ENCODE results near the gene IQCM. TPM values are rescaled to one million over a fixed set of nuclear protein-coding genes. Genes with fewer than 3 reads are reported as not detected.

IQCM gene
- total and polyA plus RNA-seq, 10 of the 15 experiments (the other 5 are each of a cell fraction or from before 2014, with no cell fraction given), result not detected

DNA sequence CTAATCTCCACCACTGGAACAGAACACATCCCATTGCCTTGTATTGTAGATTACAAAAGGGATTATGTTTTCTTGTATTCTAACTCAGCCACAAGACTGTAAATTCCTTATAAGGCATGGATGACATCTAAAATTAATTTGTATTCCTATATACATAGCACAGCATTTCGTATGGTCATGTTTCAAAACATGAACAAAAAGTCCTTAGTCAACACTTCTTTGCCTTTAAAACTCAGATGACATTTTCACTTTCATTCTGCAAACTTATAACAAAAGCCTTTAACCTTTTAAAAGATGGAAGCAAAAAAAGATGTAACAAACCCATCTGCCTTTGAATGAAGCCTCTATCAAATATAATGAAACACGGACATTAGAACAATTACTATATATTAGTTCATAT is 181.3 kb downstream of the IQCM start:
- Histone ChIP-seq H3K27me3 (replicated peaks in 1 of 2; ENCODE audit: control insufficient read depth in 2 of 2, insufficient read depth in 2 of 2, low read length in 1 of 2) (no peaks in the 10 kb centered on the region), H3K4me3 (no peak overlapping the region), H3K4me1 (ENCODE audit: control insufficient read depth, insufficient read depth, low read length) (no peaks in the 10 kb centered on the region), H3K4me2 (ENCODE audit: control insufficient read depth, insufficient read depth) (no peak overlapping the region), H3K79me2 (ENCODE audit: control insufficient read depth, insufficient read depth, low read length) (no peaks in the 10 kb centered on the region), H3K9ac (ENCODE audit: control insufficient read depth, insufficient read depth, low read length) (no peak overlapping the region), H3K36me3 (ENCODE audit: control insufficient read depth in 2 of 2, insufficient read depth in 2 of 2, low read length in 1 of 2) (no peaks in the 10 kb centered on the region), H3K9me3 (replicated peaks; ENCODE audit: control insufficient read depth, insufficient read depth, low read length) (no peaks in the 10 kb centered on the region), H3K27ac (ENCODE audit: control insufficient read depth, insufficient read depth) (no peak overlapping the region), H2AFZ (ENCODE audit: control insufficient read depth, low read depth, low read length) (no peak overlapping the region), H4K20me1 (ENCODE audit: control insufficient read depth, insufficient read depth) (no peaks in the 10 kb centered on the region)
- DNase-seq (ENCODE audit: low read depth, low spot score) (no peak), FAIRE-seq (no peak), ATAC-seq (no peak)
- ChIA-PET POLR2A (no interaction called here), CTCF (no interaction called here), SMC1A (ENCODE audit: uncharacterized antibody, unreplicated experiment) (no interaction called here), RAD21 (ENCODE audit: unreplicated experiment) (no interaction called here)
- in situ Hi-C loops (cut with MboI), result no loop called here
- 0% methylated on average over 2 of the region's 2 CpGs for WGBS (ENCODE audit: insufficient coverage, insufficient replicate concordance, low lambda C conversion rate, missing lambda C conversion rate)
- no peak for TF ChIP-seq E4F1 (IDR thresholded peaks at IDR 0.05; ENCODE audit: borderline replicate concordance, partially characterized antibody)
- no peak for TF ChIP-seq STAT1 (conservative IDR thresholded peaks at IDR 0.05)
- no peak for TF ChIP-seq SP1 (IDR thresholded peaks at IDR 0.05; ENCODE audit: low read depth, low read length)
- TF ChIP-seq CBX5 (IDR thresholded peaks at IDR 0.05; ENCODE audit: low read depth), result no peak
- no peak for TF ChIP-seq NR2C1 (IDR thresholded peaks at IDR 0.05)
- no peak for TF ChIP-seq RB1 (IDR thresholded peaks at IDR 0.05; ENCODE audit: borderline replicate concordance)
- TF ChIP-seq SMAD1 (IDR thresholded peaks at IDR 0.05; ENCODE audit: low read depth, partially characterized antibody), result no peak
- no peak for TF ChIP-seq RAD21 (IDR thresholded peaks at IDR 0.05; ENCODE audit: insufficient read depth, low read depth, low read length)
- no peak for TF ChIP-seq PBX3 (IDR thresholded peaks at IDR 0.05; ENCODE audit: insufficient replicate concordance, low read depth, low read length)
- no TSS peak for BruUV-seq (replicated peaks)
- intact Hi-C loops (cut with micrococcal nuclease; ENCODE audit: unreplicated experiment), result no loop called here
